Inflammatory macrophage (primary cell): ENCODE data around the gene TMEM132E.

Experiments used
- DNase-seq, 2 donors: peaks; one replicate each; pipeline ENCODE4 v3.0.0-alpha.2; 2020 to 2022

Gene TMEM132E

GRCh38 chr17:34637548-34638525 is 58.5 kb downstream of the TMEM132E start:
- DNase-seq = peak; percentile 55 to 76

- no peak for DNase-seq
These were observed 59.3 kb downstream of the TMEM132E start for GRCh38 chr17:34638526-34639260.

- no peak for DNase-seq
These were observed 60.5 kb downstream of the TMEM132E start for GRCh38 chr17:34639706-34640425.

- DNase-seq = no peak
These were observed 62.0 kb downstream of the TMEM132E start for GRCh38 chr17:34641368-34641767.

- no peak for DNase-seq
These were observed 65.7 kb downstream of the TMEM132E start for GRCh38 chr17:34644941-34645550.

GRCh38 chr17:34645594-34645993 is 66.2 kb downstream of the TMEM132E start:
- no peak for DNase-seq

GRCh38 chr17:34647511-34647910 is 68.1 kb downstream of the TMEM132E start:
- DNase-seq = no peak

- no peak for DNase-seq
These were observed 70.8 kb downstream of the TMEM132E start for GRCh38 chr17:34650051-34650750.

GRCh38 chr17:34651402-34651811 is 72.0 kb downstream of the TMEM132E start:
- DNase-seq = no peak

- DNase-seq = no peak
These were observed 72.7 kb downstream of the TMEM132E start for GRCh38 chr17:34652021-34652555.

- no peak for DNase-seq
These were observed 74.1 kb downstream of the TMEM132E start for GRCh38 chr17:34653511-34653910.

- DNase-seq = no peak
These were observed 75.0 kb downstream of the TMEM132E start for GRCh38 chr17:34654276-34654880.

GRCh38 chr17:34654881-34655276 is 75.5 kb downstream of the TMEM132E start:
- no peak for DNase-seq

GRCh38 chr17:34656801-34657200 is 77.4 kb downstream of the TMEM132E start:
- no peak for DNase-seq

- DNase-seq = no peak
These were observed 79.6 kb downstream of the TMEM132E start for GRCh38 chr17:34658811-34659560.

GRCh38 chr17:34663714-34664113 is 84.3 kb downstream of the TMEM132E start:
- no peak for DNase-seq

GRCh38 chr17:34665150-34665806 is 85.9 kb downstream of the TMEM132E start:
- DNase-seq = no peak

GRCh38 chr17:34665819-34666763 is 86.7 kb downstream of the TMEM132E start:
- DNase-seq = no peak

- no peak for DNase-seq
These were observed 88.3 kb downstream of the TMEM132E start for GRCh38 chr17:34667656-34668055.
